IMR-90 (cell line): ENCODE measurements around the gene KRTAP12-4. TPM values are rescaled to one million over a fixed set of nuclear protein-coding genes. Genes with fewer than 3 reads are reported as not detected.

Experiments
- ATAC-seq: fragments of 200-7000 bp; cut with Tn5 transposase; 2 replicates; pipeline ENCODE4 v1.9.1; 2020; ENCODE audit warnings: low read depth, mild to moderate bottlenecking, moderate library complexity
- BruUV-seq: library from RNA; stranded (reverse); fragments of 400-500 nt; replicated peaks from 2 replicates; lab custom pipeline; 2021; lab: Mats Ljungman, UMichigan
- CTCF ChIA-PET: fragments of 300-600 bp; formaldehyde crosslinking; extraction: SDS; loops from one replicate; lab custom pipeline; 2021; ENCODE audit warnings: antibody characterized with exemption; lab: Yijun Ruan, JAX
- POLR2A ChIA-PET: fragments of 300-600 bp; sonication (Branson Sonifier 250); formaldehyde crosslinking; loops from one replicate; lab custom pipeline; 2022; ENCODE audit warnings: antibody characterized with exemption; ENCODE audit not compliant: unreplicated experiment; lab: Charles Lee
- DNase-seq: peaks from one replicate; pipeline ENCODE4 v3.0.0; 2013
- H2AFZ ChIP-seq: replicated peaks from 2 replicates; pipeline ENCODE3; 2013; ENCODE audit warnings: low read length, mild to moderate bottlenecking; ENCODE audit not compliant: poor library complexity
- H2AK5ac ChIP-seq: 2 replicates; pipeline ENCODE4 v1.6.1; 2013; ENCODE audit warnings: low read depth, low read length, inconsistent platforms
- H2AK9ac ChIP-seq: replicated peaks from 2 replicates; pipeline ENCODE3; 2013; ENCODE audit warnings: mild to moderate bottlenecking, low read depth, low read length, moderate library complexity; ENCODE audit not compliant: poor library complexity
- H2BK120ac ChIP-seq: 2 replicates; pipeline ENCODE4 v1.6.1; 2013; ENCODE audit warnings: low read depth, low read length, inconsistent platforms
- H2BK15ac ChIP-seq: 3 replicates; pipeline ENCODE4 v1.6.1; 2013; ENCODE audit warnings: low read depth, low read length, inconsistent platforms
- H2BK20ac ChIP-seq: 2 replicates; pipeline ENCODE4 v1.6.1; 2013; ENCODE audit warnings: low read depth, mild to moderate bottlenecking, inconsistent platforms, low read length, moderate library complexity
- H2BK5ac ChIP-seq: 2 replicates; pipeline ENCODE4 v1.6.1; 2013; ENCODE audit warnings: mild to moderate bottlenecking, low read depth, low read length, inconsistent platforms; ENCODE audit not compliant: poor library complexity, severe bottlenecking
- H3K14ac ChIP-seq: replicated peaks from 2 replicates; pipeline ENCODE4 v1.6.1; 2013; ENCODE audit warnings: low read depth, low read length, inconsistent platforms
- H3K18ac ChIP-seq: 2 replicates; pipeline ENCODE4 v1.6.1; 2013; ENCODE audit warnings: low read depth, low read length, control low read depth
- H3K23ac ChIP-seq: 2 replicates; pipeline ENCODE4 v1.6.1; 2013; ENCODE audit warnings: low read depth, low read length, inconsistent platforms
- H3K27ac ChIP-seq: 2 replicates; pipeline ENCODE4 v1.5.1; 2013; ENCODE audit warnings: mild to moderate bottlenecking, control low read depth, low read length; ENCODE audit not compliant: insufficient read depth
- H3K27me3 ChIP-seq: 2 replicates; pipeline ENCODE4 v1.6.1; 2013; ENCODE audit warnings: low read length; ENCODE audit not compliant: control insufficient read depth, insufficient read depth
- H3K36me3 ChIP-seq: 2 replicates; pipeline ENCODE4 v1.6.1; 2013; ENCODE audit warnings: low read length, mixed read lengths; ENCODE audit not compliant: control insufficient read depth, insufficient read depth
- H3K4ac ChIP-seq: 2 replicates; pipeline ENCODE4 v1.6.1; 2013; ENCODE audit warnings: low read depth, low read length, inconsistent platforms
- H3K4me1 ChIP-seq: 2 replicates; pipeline ENCODE4 v1.6.1; 2013; ENCODE audit warnings: low read length, mixed read lengths; ENCODE audit not compliant: control insufficient read depth, insufficient read depth
- H3K4me2 ChIP-seq: 2 replicates; pipeline ENCODE4 v1.6.1; 2013; ENCODE audit warnings: low read depth, mild to moderate bottlenecking, control low read depth, low read length, moderate library complexity
- H3K4me3 ChIP-seq: 2 replicates; pipeline ENCODE4 v1.5.1; 2013; ENCODE audit warnings: low read depth, mild to moderate bottlenecking, control low read depth, low read length, moderate library complexity; ENCODE audit not compliant: insufficient read depth
- H3K56ac ChIP-seq: 2 replicates; pipeline ENCODE4 v1.6.1; 2013; ENCODE audit warnings: low read length, inconsistent platforms; ENCODE audit not compliant: insufficient read depth; ENCODE audit errors: extremely low read depth
- H3K79me1 ChIP-seq, 2 experiments: 2 replicates each; pipeline ENCODE4 v1.6.1; 2013; ENCODE audit warnings: low read length in 2 of 2, inconsistent platforms in 1 of 2, low read depth in 1 of 2
- H3K9ac ChIP-seq: 2 replicates; pipeline ENCODE4 v1.6.1; 2013; ENCODE audit warnings: low read depth, low read length, control low read depth
- H3K9me1 ChIP-seq: 2 replicates; pipeline ENCODE4 v1.6.1; 2013; ENCODE audit warnings: low read length, inconsistent platforms; ENCODE audit not compliant: insufficient read depth
- H3K9me3 ChIP-seq: 2 replicates; pipeline ENCODE4 v1.6.1; 2013; ENCODE audit warnings: low read length; ENCODE audit not compliant: control insufficient read depth, insufficient read depth
- H4K20me1 ChIP-seq: 2 replicates; pipeline ENCODE4 v1.6.1; 2013; ENCODE audit warnings: low read length, inconsistent platforms; ENCODE audit not compliant: insufficient read depth
- H4K5ac ChIP-seq: 2 replicates; pipeline ENCODE4 v1.6.1; 2013; ENCODE audit warnings: mild to moderate bottlenecking, low read depth, low read length, control low read depth
- H4K8ac ChIP-seq, 2 experiments: 2 replicates each; pipeline ENCODE4 v1.6.1; 2013; ENCODE audit warnings: low read depth in 2 of 2, low read length in 2 of 2, control low read depth in 1 of 2, inconsistent platforms in 1 of 2
- H4K91ac ChIP-seq: 2 replicates; pipeline ENCODE4 v1.6.1; 2013; ENCODE audit warnings: low read depth, low read length, inconsistent platforms; ENCODE audit not compliant: insufficient read depth
- MAFK ChIP-seq: IDR thresholded peaks from 2 replicates; pipeline ENCODE4 v1.6.1; 2012; ENCODE audit warnings: low read depth, low read length, improper control_type of control experiment
- MXI1 ChIP-seq: IDR thresholded peaks from 2 replicates; pipeline ENCODE4 v1.6.1; 2012; ENCODE audit warnings: low read depth, mild to moderate bottlenecking, low read length, moderate library complexity, borderline replicate concordance
- POLR2A ChIP-seq: IDR thresholded peaks from 2 replicates; pipeline ENCODE4 v1.6.1; 2012; ENCODE audit warnings: mild to moderate bottlenecking, low read depth, low read length
- WGBS, 2 experiments: methylation state at CpG; one replicate each; pipeline versions ENCODE4 v1.1.5 to v1.1.7; 2013; ENCODE audit warnings: missing lambda C conversion rate in 2 of 2; ENCODE audit not compliant: insufficient read length in 1 of 2; ENCODE audit errors: extremely low coverage in 2 of 2; 5-methylcytosine and 5-hydroxymethylcytosine counted together
- dilution Hi-C: fragments of 300-500 bp; cut with HindIII; formaldehyde crosslinking; loops from one replicate; pipeline ENCODE4 v1.14.3; 2018; ENCODE audit warnings: low sequenced_read_pairs; ENCODE audit not compliant: unreplicated experiment
- in situ Hi-C: fragments of 300-500 bp; cut with MboI; formaldehyde crosslinking; loops from 3 replicates; pipeline ENCODE4 v1.14.3; 2019; ENCODE audit warnings: low sequenced_read_pairs, inconsistent platforms, mixed read lengths
- intact Hi-C: fragments of 100-400 bp; cut with micrococcal nuclease; formaldehyde crosslinking; loops from 2 replicates; pipeline ENCODE4 v1.10.0; 2022
- polyA plus RNA-seq, 3 experiments: library from polyadenylated mRNA; depleted of rRNA; stranded (reverse); fragments of >200 nt; gene quantifications; 2 replicates each; pipeline ENCODE4 v1.2.3, GENCODE V29; 2012; ENCODE audit warnings: low replicate concordance in 1 of 3
- total RNA-seq: library from RNA; depleted of rRNA; stranded (reverse); fragments of >200 nt; gene quantifications from 2 replicates; pipeline ENCODE4 v1.2.3, GENCODE V29; 2012
- TF ChIP-seq, protein P1 (sequence below): fragments of 150-350 bp; IDR thresholded peaks from 2 replicates; pipeline ENCODE4 v1.6.1; 2017; ENCODE audit warnings: mild to moderate bottlenecking, antibody characterized with exemption, low read length, low read depth

The KRTAP12-4 gene
- total and polyA plus RNA-seq, 2 of the 4 experiments (the other 2 are of a cell fraction) = not detected

DNA sequence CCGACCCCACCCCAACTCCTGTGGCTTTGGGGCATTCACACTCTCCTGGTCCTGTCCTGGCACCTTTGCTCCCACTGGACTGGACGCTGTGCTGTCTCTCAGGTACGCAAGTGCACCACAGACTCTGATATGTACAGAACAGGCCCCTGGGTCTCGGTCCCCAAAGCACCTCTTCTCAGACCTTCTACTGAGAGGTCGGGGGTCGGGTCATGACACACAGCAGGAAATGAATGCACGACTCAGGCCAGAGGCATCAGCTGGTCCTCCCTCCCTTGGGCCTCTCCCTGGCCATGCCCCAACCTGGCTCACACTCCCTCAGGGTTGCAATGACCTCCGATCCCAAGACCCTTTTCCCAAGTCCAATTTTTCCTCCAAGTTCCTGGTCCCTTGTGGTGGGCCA, 40.7 kb upstream of the KRTAP12-4 start:
- Histone ChIP-seq H2AK5ac (no peak overlapping the region), H4K5ac (no peak overlapping the region), H3K4me3 (no peak overlapping the region), H3K23ac (no peak overlapping the region), H2BK120ac (no peak overlapping the region), H3K18ac (no peak overlapping the region), H3K9me1 (no peaks in the 10 kb centered on the region), H3K36me3 (no peaks in the 10 kb centered on the region), H3K4me1 (no peaks in the 10 kb centered on the region), H4K91ac (no peak overlapping the region), H2BK5ac (no peak overlapping the region), H4K8ac (no peak overlapping the region), H3K14ac (no peak overlapping the region), H3K9ac (no peak overlapping the region), H3K56ac (no peak overlapping the region), H3K4me2 (no peak overlapping the region), H3K9me3 (no peaks in the 10 kb centered on the region; the same call in 1 of the 2 replicates), H3K27me3 (peaks cover 36% of the 10 kb centered on the region), H2AK9ac (no peak overlapping the region), H2BK15ac (no peak overlapping the region), H2AFZ (no peak overlapping the region), H3K4ac (no peak overlapping the region), H3K79me1 (no peaks in the 10 kb centered on the region), H4K20me1 (no peaks in the 10 kb centered on the region), H2BK20ac (no peak overlapping the region), H3K27ac (no peak overlapping the region)
- no CpG with 5 or more reads among the region's 8 CpGs for WGBS, 2 experiments
- no peak for TF ChIP-seq POLR2A
- TF ChIP-seq, protein P1, sequence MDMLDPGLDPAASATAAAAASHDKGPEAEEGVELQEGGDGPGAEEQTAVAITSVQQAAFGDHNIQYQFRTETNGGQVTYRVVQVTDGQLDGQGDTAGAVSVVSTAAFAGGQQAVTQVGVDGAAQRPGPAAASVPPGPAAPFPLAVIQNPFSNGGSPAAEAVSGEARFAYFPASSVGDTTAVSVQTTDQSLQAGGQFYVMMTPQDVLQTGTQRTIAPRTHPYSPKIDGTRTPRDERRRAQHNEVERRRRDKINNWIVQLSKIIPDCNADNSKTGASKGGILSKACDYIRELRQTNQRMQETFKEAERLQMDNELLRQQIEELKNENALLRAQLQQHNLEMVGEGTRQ = no peak
- no peak for TF ChIP-seq MXI1
- no peak for TF ChIP-seq MAFK
- ChIA-PET CTCF (no interaction called here), POLR2A (no interaction called here)
- in situ Hi-C loops (no loop called here), dilution Hi-C loops (no loop called here), intact Hi-C loops (no loop called here)
- DNase-seq (no peak), ATAC-seq (no peak)
- no TSS peak for BruUV-seq
